ENCODE measurements around the gene CAMK1D.
"Not testable (repeated sequence)": the region's sequence is repeated elsewhere in the genome, so short reads cannot be mapped to it uniquely, and the experiment has no call there.

CAMK1D gene

GRCh38 chr10:12797471-12798262 is 448.3 kb downstream of the CAMK1D start:
- no peak for DNase-seq (ENCODE audit: low read depth)

GRCh38 chr10:12799144-12799543 is 449.8 kb downstream of the CAMK1D start:
- DNase-seq (ENCODE audit: low read depth) = no peak

GRCh38 chr10:12799714-12800113 is 450.4 kb downstream of the CAMK1D start:
- DNase-seq (ENCODE audit: low read depth) = no peak

GRCh38 chr10:12800302-12800701 is 451.0 kb downstream of the CAMK1D start:
- no peak for DNase-seq (ENCODE audit: low read depth)

- no peak for DNase-seq (ENCODE audit: low read depth)
Measured at GRCh38 chr10:12801214-12802087, 452.1 kb downstream of the CAMK1D start.

GRCh38 chr10:12803776-12804175 is 454.4 kb downstream of the CAMK1D start:
- DNase-seq (ENCODE audit: low read depth) = no peak

- no peak for DNase-seq (ENCODE audit: low read depth)
Measured at GRCh38 chr10:12806228-12807095, 457.1 kb downstream of the CAMK1D start.

GRCh38 chr10:12807096-12807755 is 457.9 kb downstream of the CAMK1D start:
- no peak for DNase-seq (ENCODE audit: low read depth)

GRCh38 chr10:12808014-12808613 is 458.8 kb downstream of the CAMK1D start:
- DNase-seq (ENCODE audit: low read depth) = no peak

GRCh38 chr10:12810046-12810445 is 460.7 kb downstream of the CAMK1D start:
- not testable (repeated sequence) for DNase-seq (ENCODE audit: low read depth)

- no peak for DNase-seq (ENCODE audit: low read depth)
Measured at GRCh38 chr10:12811826-12812225, 462.5 kb downstream of the CAMK1D start.

- no peak for DNase-seq (ENCODE audit: low read depth)
Measured at GRCh38 chr10:12812571-12812970, 463.2 kb downstream of the CAMK1D start.

GRCh38 chr10:12814166-12814565 is 464.8 kb downstream of the CAMK1D start:
- no peak for DNase-seq (ENCODE audit: low read depth)

- no peak for DNase-seq (ENCODE audit: low read depth)
Measured at GRCh38 chr10:12819071-12819470, 469.7 kb downstream of the CAMK1D start.

- DNase-seq (ENCODE audit: low read depth) = no peak
Measured at GRCh38 chr10:12819656-12820055, 470.3 kb downstream of the CAMK1D start.

- no peak for DNase-seq (ENCODE audit: low read depth)
Measured at GRCh38 chr10:12822126-12822892, 473.0 kb downstream of the CAMK1D start.

GRCh38 chr10:12822893-12823170 is 473.5 kb downstream of the CAMK1D start:
- no peak for DNase-seq (ENCODE audit: low read depth)

GRCh38 chr10:12823328-12823727 is 474.0 kb downstream of the CAMK1D start:
- no peak for DNase-seq (ENCODE audit: low read depth)

- DNase-seq (ENCODE audit: low read depth) = no peak
Measured at GRCh38 chr10:12825260-12825849, 476.0 kb downstream of the CAMK1D start.

GRCh38 chr10:12826800-12827372 is 477.5 kb downstream of the CAMK1D start:
- no peak for DNase-seq (ENCODE audit: low read depth)
